Muscle of leg (tissue), 11 donors: Measurements from ENCODE around the gene OR13A1. TPM values are rescaled to one million over a fixed set of nuclear protein-coding genes. Genes with fewer than 3 reads are reported as not detected.
"Not testable (repeated sequence)": the region's sequence is repeated elsewhere in the genome, so short reads cannot be mapped to it uniquely, and the experiment has no call there.

Experiments used
- DNase-seq: peaks from one replicate; pipeline ENCODE4 v3.0.0; 2013
- H3K27ac ChIP-seq: one replicate; pipeline ENCODE4 v1.5.1; 2013; ENCODE audit warnings: mild to moderate bottlenecking, low read length, control low read depth
- H3K27me3 ChIP-seq: one replicate; pipeline ENCODE4 v1.6.1; 2013; ENCODE audit warnings: low read length; ENCODE audit not compliant: control insufficient read depth, insufficient read depth
- H3K36me3 ChIP-seq: one replicate; pipeline ENCODE4 v1.6.1; 2013; ENCODE audit warnings: low read length; ENCODE audit not compliant: control insufficient read depth, insufficient read depth
- H3K4me1 ChIP-seq: one replicate; pipeline ENCODE4 v1.6.1; 2013; ENCODE audit warnings: low read length; ENCODE audit not compliant: control insufficient read depth, insufficient read depth
- H3K4me3 ChIP-seq: one replicate; pipeline ENCODE4 v1.5.1; 2013; ENCODE audit warnings: low read length, control low read depth
- H3K9me3 ChIP-seq: replicated peaks from 2 replicates; pipeline ENCODE4 v1.6.1; 2013; ENCODE audit warnings: low read depth, low read length; ENCODE audit not compliant: control insufficient read depth
- WGBS: methylation state at CpG from one replicate; pipeline ENCODE4 v1.1.5; 2013; ENCODE audit warnings: missing lambda C conversion rate; ENCODE audit not compliant: insufficient coverage; 5-methylcytosine and 5-hydroxymethylcytosine counted together
- polyA plus RNA-seq, 8 donors: library from polyadenylated mRNA; unstranded; fragments of 120-200 nt; gene quantifications; one replicate each; pipeline versions ENCODE4 v1.2.1 to v1.2.3, GENCODE V29; 2013; ENCODE audit warnings: inconsistent platforms in 1 of 8, low replicate concordance in 1 of 8; ENCODE audit not compliant: insufficient read length in 8 of 8, insufficient read depth in 1 of 8
- total RNA-seq: library from RNA; stranded (reverse); fragments of 120-200 nt; gene quantifications from one replicate; pipeline ENCODE4 v1.2.4, GENCODE V29; 2013

OR13A1 gene
- total and polyA plus RNA-seq, 9 donors, result 0.06 to 0.09 (median 0.08) TPM; not detected in 6

DNA sequence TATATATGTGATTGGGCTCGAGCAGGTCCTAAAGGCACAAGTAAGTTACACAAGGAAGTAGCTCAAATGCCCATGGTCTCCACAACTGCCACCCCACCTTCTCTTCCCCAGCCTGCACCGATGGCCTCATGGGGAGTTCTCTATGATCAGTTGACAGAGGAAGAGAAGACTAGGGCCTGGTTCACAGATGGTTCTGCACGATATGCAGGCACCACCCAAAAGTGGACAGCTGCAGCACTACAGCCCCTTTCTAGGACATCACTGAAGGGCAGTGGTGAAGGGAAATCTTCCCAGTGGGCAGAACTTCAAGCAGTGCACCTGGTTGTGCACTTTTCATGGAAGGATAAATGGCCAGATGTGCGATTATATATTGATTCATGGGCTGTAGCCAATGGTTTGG is 25.0 kb upstream of the OR13A1 start:
- H3K36me3 ChIP-seq, H3K4me1 ChIP-seq, H3K27me3 ChIP-seq, H3K4me3 ChIP-seq, H3K27ac ChIP-seq, DNase-seq: not testable (repeated sequence)
- WGBS, result no CpG with 5 or more reads among the region's 4 CpGs
- peaks cover 16% of the 10 kb centered on the region for H3K9me3 ChIP-seq

DNA sequence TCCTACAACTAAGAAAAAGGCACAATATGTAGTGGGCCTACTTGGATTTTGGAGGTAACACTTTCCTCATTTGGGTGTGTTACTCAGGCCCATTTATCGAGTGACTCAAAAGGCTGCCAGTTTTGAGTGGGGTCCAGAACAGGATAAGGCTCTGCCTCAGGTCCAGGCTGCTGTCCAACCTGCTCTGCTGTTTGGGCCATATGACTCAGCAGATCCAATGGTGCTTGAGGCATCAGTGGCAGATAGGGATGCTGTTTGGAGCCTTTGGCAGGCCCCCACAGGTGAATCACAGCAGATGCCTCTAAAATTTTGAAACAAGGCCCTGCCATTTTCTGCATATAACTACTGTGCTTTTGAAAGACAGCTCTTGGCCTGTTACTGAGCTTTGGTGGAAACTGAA is 24.5 kb upstream of the OR13A1 start:
- H3K27ac ChIP-seq, result no peak overlapping the region

DNA sequence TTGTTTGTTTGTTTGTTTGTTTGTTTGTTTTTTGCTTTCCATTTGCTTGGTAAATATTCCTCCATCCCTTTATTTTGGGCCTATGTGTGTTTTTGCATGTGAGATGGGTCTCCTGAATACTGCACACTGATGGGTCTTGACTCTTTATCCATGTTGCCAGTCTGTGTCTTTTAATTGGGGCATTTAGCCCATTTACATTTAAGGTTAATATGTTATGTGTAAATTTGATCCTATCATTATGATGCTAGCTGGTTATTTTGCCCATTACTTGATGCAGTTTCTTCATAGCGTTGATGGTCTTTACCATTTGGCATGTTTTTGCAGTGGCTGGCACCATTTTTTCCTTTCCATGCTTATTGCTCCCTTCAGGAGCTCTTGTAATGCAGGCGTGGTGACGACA is 16.4 kb upstream of the OR13A1 start:
- DNase-seq, H3K27me3 ChIP-seq, H3K36me3 ChIP-seq, H3K4me3 ChIP-seq, H3K27ac ChIP-seq, H3K4me1 ChIP-seq, H3K9me3 ChIP-seq: not testable (repeated sequence)
- WGBS, result no CpG with 5 or more reads among the region's 3 CpGs

More for the DNA sequence above, 24.5 kb upstream of the OR13A1 start:
- no peak for DNase-seq
- H3K4me1 ChIP-seq, result no peaks in the 10 kb centered on the region
- H3K9me3 ChIP-seq, result peaks cover 16% of the 10 kb centered on the region
- WGBS, result 80% methylated on average over 1 of the region's 1 CpG
- H3K4me3 ChIP-seq, result no peak overlapping the region
- no peaks in the 10 kb centered on the region for H3K36me3 ChIP-seq
- no peaks in the 10 kb centered on the region for H3K27me3 ChIP-seq

DNA sequence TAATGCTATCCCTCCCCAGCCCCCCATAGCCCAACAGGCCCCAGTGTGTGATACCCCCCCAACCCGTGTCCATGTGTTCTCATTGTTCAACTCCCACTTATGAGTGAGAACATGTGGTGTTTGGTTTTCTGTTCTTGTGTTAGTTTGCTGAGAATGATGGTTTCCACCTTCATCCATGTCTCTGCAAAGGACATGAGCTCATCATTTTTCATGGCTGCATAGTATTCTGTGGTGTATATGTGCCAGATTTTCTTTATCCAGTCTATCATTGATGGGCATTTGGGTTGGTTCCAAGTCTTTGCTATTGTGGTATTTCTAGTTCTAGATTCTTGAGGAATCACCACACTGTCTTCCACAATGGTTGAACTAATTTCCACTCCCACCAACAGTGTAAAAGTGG is 11.5 kb upstream of the OR13A1 start:
- no CpG with 5 or more reads among the region's 1 CpG for WGBS
- not testable (repeated sequence) for H3K4me1 ChIP-seq

DNA sequence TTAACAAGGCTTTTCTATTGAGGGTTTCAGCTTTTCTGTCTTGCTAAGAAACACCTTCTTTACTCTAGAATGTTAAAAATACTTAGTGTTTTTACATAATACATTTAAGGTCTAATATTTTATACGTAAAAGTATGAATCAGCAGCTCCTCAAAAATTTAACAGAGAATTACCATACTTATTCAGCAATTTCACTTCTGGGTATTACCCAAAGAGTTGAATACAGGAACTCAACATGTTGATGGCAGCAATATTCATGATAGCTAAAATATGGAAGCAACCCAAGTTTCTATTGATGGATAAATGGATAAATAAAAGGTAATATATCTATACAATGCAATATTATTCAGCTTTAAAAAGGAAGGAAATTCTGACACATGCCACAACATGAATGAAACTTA is 9.7 kb upstream of the OR13A1 start:
- H3K36me3 ChIP-seq, result no peaks in the 10 kb centered on the region
- no CpG with 5 or more reads among the region's 1 CpG for WGBS
- H3K9me3 ChIP-seq, result peaks cover 2% of the 10 kb centered on the region
- H3K4me3 ChIP-seq, result no peak overlapping the region
- no peaks in the 10 kb centered on the region for H3K4me1 ChIP-seq
- no peak overlapping the region for H3K27ac ChIP-seq
- no peaks in the 10 kb centered on the region for H3K27me3 ChIP-seq
- peak; percentile 4 for DNase-seq

More for the DNA sequence above, 11.5 kb upstream of the OR13A1 start:
- not testable (repeated sequence) for H3K36me3 ChIP-seq, H3K9me3 ChIP-seq, H3K27me3 ChIP-seq, H3K4me3 ChIP-seq, DNase-seq, H3K27ac ChIP-seq

DNA sequence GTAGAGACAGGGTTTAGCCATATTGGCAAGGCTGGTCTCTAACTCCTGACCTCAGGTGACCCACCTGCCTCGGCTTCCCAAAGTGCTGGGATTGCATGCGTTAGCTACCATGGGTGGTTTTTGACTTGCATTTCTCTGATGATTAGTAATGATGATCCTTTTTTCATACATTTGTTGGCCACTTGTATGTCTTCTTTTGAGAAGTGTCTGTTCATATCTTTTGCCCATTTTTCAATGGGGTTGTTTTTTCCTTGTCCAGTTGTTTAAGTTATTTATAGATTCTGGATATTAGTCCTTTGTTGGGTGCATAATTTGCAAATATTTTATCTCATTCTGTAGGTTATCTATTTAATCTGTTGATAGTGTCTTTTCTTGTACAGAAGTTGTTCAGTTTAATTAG is 4.3 kb upstream of the OR13A1 start:
- no peak overlapping the region for H3K27ac ChIP-seq
- H3K4me3 ChIP-seq, result no peak overlapping the region
- H3K36me3 ChIP-seq, result no peaks in the 10 kb centered on the region
- DNase-seq, result no peak
- H3K27me3 ChIP-seq, result no peaks in the 10 kb centered on the region
- H3K9me3 ChIP-seq, result peaks cover 9% of the 10 kb centered on the region
- WGBS, result 100% methylated on average over 1 of the region's 2 CpGs
- H3K4me1 ChIP-seq, result no peaks in the 10 kb centered on the region

DNA sequence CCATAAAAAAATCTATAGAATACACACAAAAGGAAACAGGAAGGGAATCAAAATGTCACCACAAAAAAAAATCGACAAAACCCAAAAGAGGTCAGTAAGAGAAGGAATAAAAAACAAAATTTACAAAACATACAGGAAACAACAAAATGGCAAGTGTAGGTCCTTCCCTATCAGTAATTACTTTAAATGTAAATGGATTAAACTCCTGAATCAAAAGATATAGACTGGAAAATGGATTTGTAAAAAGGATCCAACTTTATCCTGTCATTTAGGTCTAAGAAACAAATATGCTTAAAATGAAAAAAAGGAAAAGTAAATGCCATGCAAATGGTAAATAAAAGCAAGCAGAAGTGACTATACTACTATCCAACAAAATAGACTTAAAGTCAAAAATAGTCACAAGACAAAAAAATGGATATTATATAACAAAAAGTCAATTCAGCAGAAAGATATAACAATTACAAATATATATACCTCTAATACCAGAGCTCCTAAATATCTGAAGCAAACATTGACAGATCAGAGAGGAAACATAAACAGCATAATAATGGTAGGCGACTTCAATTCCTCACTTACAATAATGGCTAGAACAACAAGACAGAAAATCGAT is 2.0 kb downstream of the OR13A1 start:
- no peaks in the 10 kb centered on the region for H3K4me1 ChIP-seq
- H3K27me3 ChIP-seq, result no peaks in the 10 kb centered on the region
- no peaks in the 10 kb centered on the region for H3K36me3 ChIP-seq
- H3K27ac ChIP-seq, result no peak overlapping the region
- no peak overlapping the region for H3K4me3 ChIP-seq
- no peak for DNase-seq
- WGBS, result no CpG with 5 or more reads among the region's 3 CpGs
- H3K9me3 ChIP-seq, result no peaks in the 10 kb centered on the region

DNA sequence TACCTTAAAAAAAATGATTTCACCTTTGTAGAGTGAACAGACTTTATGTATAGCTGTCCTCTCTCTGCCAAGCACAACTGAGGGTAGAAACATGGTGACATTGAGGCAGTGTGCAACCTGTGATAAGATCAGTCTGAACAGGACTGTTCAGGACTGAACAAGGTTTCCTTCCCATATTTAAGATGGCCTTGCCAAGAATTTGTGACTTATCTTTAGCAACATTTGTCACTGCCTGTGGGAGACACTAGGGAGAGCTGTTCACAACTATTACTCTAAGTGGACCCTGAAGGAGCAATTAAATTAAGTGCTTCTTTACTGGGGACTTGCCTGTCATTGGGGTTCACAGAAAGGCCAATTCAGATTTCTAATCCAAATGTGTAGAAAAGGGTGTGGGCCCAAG is 6.7 kb downstream of the OR13A1 start:
- Histone ChIP-seq H3K27me3 (no peaks in the 10 kb centered on the region), H3K9me3 (no peaks in the 10 kb centered on the region), H3K27ac (no peak overlapping the region), H3K4me1 (no peaks in the 10 kb centered on the region), H3K4me3 (no peak overlapping the region), H3K36me3 (no peaks in the 10 kb centered on the region)
- peak; percentile 4 for DNase-seq

DNA sequence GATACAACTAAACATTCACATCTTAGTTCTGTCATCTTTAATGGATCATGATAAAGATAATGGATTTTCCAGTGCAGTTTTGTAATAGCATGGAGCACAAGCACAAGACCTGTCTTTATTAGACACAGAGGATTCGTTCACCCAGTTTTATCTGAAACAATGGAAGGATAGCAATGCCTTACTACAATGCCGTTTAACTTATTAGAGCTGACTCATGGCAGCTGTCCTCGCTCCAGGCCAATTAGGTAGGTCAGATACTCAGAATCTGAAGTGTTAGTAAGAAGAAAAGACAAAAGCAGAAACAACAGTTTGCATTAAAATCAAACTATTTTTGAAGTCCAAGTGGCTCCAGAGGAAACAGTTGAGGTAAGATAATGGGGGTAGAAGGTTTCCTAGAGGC is 12.8 kb downstream of the OR13A1 start:
- DNase-seq, result no peak
- Histone ChIP-seq H3K36me3 (no peaks in the 10 kb centered on the region), H3K9me3 (no peaks in the 10 kb centered on the region), H3K27ac (no peak overlapping the region), H3K27me3 (no peaks in the 10 kb centered on the region), H3K4me1 (no peaks in the 10 kb centered on the region), H3K4me3 (no peak overlapping the region)
- no CpG with 5 or more reads among the region's 3 CpGs for WGBS

DNA sequence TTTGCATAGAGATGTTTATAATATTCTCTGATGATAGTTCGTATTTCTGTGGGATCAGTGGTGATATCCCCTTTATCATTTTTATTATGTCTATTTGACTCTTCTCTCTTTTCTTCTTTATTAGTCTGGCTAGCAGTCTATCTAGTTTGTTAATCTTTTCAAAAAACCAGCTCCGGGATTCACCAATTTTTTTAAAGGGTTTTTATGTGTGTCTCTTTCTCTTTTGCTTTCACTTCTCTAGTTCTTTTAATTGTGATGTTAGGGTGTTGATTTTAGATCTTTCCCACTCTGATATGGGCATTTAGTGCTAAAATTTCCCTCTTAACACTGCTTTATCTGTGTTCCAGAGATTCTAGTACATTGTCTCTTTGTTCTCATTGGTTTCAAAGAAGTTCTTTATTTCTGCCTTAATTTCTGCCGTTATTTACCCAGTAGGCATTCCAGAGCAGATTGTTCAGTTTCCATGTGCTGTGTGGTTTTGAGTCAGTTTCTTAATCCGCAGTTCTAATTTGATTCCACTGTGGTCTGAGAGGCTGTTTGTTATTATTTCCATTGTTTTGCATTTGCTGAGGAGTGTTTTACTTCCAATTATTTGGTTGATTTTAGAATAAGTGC is 17.0 kb downstream of the OR13A1 start:
- H3K27me3 ChIP-seq, H3K36me3 ChIP-seq, H3K4me3 ChIP-seq, H3K27ac ChIP-seq, H3K9me3 ChIP-seq, DNase-seq, H3K4me1 ChIP-seq: not testable (repeated sequence)
- no CpG with 5 or more reads among the region's 4 CpGs for WGBS

DNA sequence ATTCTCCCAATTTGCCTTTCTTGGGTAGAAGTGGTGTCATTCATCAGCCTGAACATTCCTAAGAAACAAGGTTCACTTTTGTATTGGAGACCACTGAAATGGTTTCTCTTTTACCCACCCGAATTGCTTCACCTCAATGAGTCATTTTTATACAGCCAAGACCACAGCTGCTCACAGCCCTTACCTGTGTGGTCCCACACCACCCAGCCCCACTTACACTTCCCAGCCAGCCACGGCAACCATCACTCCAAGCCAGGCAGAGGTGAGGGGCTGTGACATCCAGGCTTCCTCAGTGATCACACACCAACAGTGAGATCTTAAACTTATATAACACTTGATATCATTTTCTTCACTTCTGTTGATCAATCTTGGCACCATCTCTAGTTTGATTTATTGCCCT is 20.7 kb downstream of the OR13A1 start:
- Histone ChIP-seq H3K36me3 (no peaks in the 10 kb centered on the region), H3K4me1 (peaks cover 3% of the 10 kb centered on the region), H3K9me3 (no peaks in the 10 kb centered on the region), H3K27me3 (no peaks in the 10 kb centered on the region), H3K27ac (no peak overlapping the region), H3K4me3 (no peak overlapping the region)
- no peak for DNase-seq
- WGBS, result 90% methylated on average over 2 of the region's 2 CpGs
